Measurements from ENCODE around the gene RSU1.

DNA sequence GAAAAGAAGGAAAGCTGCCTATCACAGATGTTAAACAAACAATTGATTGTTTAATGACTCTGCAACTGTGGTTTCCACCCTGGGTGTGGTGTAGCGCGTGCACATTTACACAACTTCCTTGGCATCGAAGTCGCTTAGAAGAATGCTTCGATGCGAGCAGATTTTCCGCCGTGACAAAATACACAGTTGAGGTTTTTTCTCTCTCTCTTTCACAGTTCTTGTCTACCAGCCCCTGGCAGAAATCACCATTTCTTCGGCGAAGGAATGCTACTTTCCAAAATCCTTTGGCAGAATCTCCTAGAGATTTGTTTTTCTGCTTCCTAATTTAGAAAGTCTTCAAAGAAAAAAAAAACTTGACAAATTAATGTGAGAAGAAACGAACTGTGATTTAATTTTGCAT lies 224.8 kb downstream of the RSU1 start:
- TF ChIP-seq, protein P1, sequence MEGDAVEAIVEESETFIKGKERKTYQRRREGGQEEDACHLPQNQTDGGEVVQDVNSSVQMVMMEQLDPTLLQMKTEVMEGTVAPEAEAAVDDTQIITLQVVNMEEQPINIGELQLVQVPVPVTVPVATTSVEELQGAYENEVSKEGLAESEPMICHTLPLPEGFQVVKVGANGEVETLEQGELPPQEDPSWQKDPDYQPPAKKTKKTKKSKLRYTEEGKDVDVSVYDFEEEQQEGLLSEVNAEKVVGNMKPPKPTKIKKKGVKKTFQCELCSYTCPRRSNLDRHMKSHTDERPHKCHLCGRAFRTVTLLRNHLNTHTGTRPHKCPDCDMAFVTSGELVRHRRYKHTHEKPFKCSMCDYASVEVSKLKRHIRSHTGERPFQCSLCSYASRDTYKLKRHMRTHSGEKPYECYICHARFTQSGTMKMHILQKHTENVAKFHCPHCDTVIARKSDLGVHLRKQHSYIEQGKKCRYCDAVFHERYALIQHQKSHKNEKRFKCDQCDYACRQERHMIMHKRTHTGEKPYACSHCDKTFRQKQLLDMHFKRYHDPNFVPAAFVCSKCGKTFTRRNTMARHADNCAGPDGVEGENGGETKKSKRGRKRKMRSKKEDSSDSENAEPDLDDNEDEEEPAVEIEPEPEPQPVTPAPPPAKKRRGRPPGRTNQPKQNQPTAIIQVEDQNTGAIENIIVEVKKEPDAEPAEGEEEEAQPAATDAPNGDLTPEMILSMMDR (IDR thresholded peaks at IDR 0.05; ENCODE audit: borderline replicate concordance, extremely low read depth, low read length, poor library complexity, severe bottlenecking) = no peak
- no peak for TF ChIP-seq EZH2 (IDR thresholded peaks at IDR 0.05; ENCODE audit: borderline replicate concordance, low read depth, low read length, severe bottlenecking)
